ENCODE data around the gene CTNNA1. TPM values are rescaled to one million over a fixed set of nuclear protein-coding genes. Genes with fewer than 3 reads are reported as not detected.

The CTNNA1 gene
- polyA plus RNA-seq, 1 donor (not counting 4 experiments of a cell fraction or from before 2014, with no cell fraction given): 119 TPM

DNA sequence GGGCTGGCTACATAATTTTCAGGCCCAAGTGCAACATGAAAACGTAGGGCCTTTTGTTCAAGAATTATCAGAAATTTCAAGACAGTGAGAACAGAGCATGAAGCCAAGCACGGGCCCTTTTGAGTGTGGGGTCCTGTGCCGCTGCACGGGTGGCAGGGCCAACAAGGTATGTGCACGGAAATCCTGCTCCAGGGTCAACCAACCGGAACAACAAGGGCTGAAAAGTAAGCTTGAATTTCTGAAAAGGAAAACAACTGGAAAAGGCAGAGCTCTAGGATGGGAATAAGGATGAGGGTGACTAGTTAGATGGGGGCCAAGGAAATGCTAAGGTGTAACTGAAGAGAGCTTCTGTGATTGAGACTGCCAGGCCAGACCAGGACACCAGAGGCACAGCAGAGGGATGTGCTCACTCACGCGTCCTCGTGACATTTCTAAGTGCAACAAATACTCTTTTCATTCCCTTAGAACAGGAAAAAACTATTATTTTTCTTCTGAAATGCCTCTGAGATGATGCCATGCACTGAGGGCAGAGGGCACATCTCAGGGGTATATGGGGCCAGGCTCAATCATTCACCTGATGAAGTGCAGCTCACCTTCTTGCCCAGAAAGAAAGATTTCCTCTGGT lies 202.6 kb downstream of the CTNNA1 start:
- Histone ChIP-seq H3K4me2 (ENCODE audit: control insufficient read depth, extremely low read depth, insufficient read depth, low read depth, low read length) (no peak overlapping the region), H4K20me1 (ENCODE audit: control insufficient read depth, extremely low read depth, insufficient read depth, low read length) (peaks cover 4% of the 10 kb centered on the region), H3K36me3 (ENCODE audit: control insufficient read depth in 2 of 2, extremely low read depth in 1 of 2, insufficient read depth in 2 of 2, low read length in 2 of 2) (peaks cover 0 to 4% of the 10 kb centered on the region in 2 experiments), H3K79me2 (ENCODE audit: control insufficient read depth, insufficient read depth, low read length) (no peaks in the 10 kb centered on the region), H3K9me3 (ENCODE audit: control insufficient read depth, low read depth, low read length) (no peaks in the 10 kb centered on the region), H3K4me1 (ENCODE audit: control insufficient read depth, extremely low read depth, insufficient read depth, low read length) (peaks cover 10% of the 10 kb centered on the region), H3K27me3 (ENCODE audit: control insufficient read depth, extremely low read depth, insufficient read depth, low read length) (no peaks in the 10 kb centered on the region), H3K4me3 (ENCODE audit: control insufficient read depth in 2 of 3, extremely low read depth in 1 of 3, insufficient read depth in 2 of 3, low read depth in 1 of 3, low read length in 3 of 3) (no peak overlapping the region), H2AFZ (ENCODE audit: control insufficient read depth, low read length) (no peak overlapping the region), H3K9me1 (ENCODE audit: control insufficient read depth, extremely low read depth, insufficient read depth, low read length) (no peaks in the 10 kb centered on the region), H3K27ac (ENCODE audit: control insufficient read depth, insufficient read depth, low read length) (no peak overlapping the region), H3K9ac (ENCODE audit: control insufficient read depth, extremely low read depth, insufficient read depth, low read length) (no peak overlapping the region)
- no peak for DNase-seq (ENCODE audit: low read depth, low spot score)
- FAIRE-seq: no peak
- dilution Hi-C loops (cut with MboI; ENCODE audit: extremely low pct_ligation_motif_present, low sequenced_read_pairs): no loop called here
- TF ChIP-seq EZH2 (IDR thresholded peaks at IDR 0.05; ENCODE audit: low read length): no peak
- TF ChIP-seq, protein P1, sequence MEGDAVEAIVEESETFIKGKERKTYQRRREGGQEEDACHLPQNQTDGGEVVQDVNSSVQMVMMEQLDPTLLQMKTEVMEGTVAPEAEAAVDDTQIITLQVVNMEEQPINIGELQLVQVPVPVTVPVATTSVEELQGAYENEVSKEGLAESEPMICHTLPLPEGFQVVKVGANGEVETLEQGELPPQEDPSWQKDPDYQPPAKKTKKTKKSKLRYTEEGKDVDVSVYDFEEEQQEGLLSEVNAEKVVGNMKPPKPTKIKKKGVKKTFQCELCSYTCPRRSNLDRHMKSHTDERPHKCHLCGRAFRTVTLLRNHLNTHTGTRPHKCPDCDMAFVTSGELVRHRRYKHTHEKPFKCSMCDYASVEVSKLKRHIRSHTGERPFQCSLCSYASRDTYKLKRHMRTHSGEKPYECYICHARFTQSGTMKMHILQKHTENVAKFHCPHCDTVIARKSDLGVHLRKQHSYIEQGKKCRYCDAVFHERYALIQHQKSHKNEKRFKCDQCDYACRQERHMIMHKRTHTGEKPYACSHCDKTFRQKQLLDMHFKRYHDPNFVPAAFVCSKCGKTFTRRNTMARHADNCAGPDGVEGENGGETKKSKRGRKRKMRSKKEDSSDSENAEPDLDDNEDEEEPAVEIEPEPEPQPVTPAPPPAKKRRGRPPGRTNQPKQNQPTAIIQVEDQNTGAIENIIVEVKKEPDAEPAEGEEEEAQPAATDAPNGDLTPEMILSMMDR (optimal IDR thresholded peaks at IDR 0.05 in 1 of 3, IDR thresholded peaks at IDR 0.05 in 1 of 3, conservative IDR thresholded peaks at IDR 0.05 in 1 of 3; ENCODE audit: extremely low read depth in 1 of 3, insufficient read depth in 2 of 3, low read length in 3 of 3): no peak

DNA sequence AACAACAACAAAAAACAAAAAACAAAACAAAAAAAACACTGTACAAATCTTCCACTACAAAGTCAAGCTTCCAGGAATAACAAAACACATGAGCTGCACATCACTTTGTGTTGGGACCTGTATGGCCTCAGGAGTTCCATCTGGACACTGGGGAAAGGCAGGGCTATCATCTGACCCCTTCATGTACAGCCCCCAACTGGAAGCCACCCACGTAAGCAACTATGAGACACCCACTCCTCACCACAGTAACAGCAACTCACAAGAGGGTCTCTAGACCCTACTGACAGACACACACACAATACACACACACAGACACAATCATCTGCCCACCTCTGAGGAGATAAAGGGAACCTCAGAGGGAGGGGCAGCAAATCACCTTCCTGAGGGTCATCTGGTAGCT lies 203.6 kb downstream of the CTNNA1 start:
- H3K27ac ChIP-seq (ENCODE audit: control insufficient read depth, insufficient read depth, low read length): no peak overlapping the region
- no peak for DNase-seq (ENCODE audit: low read depth, low spot score)
- no peaks in the 10 kb centered on the region for H3K79me2 ChIP-seq (ENCODE audit: control insufficient read depth, insufficient read depth, low read length)
- dilution Hi-C loops (cut with MboI; ENCODE audit: extremely low pct_ligation_motif_present, low sequenced_read_pairs): no loop called here
- H4K20me1 ChIP-seq (ENCODE audit: control insufficient read depth, extremely low read depth, insufficient read depth, low read length): peaks cover 4% of the 10 kb centered on the region
- peaks cover 10% of the 10 kb centered on the region for H3K4me1 ChIP-seq (ENCODE audit: control insufficient read depth, extremely low read depth, insufficient read depth, low read length)
- TF ChIP-seq, protein P1 (optimal IDR thresholded peaks at IDR 0.05 in 1 of 3, IDR thresholded peaks at IDR 0.05 in 1 of 3, conservative IDR thresholded peaks at IDR 0.05 in 1 of 3; ENCODE audit: extremely low read depth in 1 of 3, insufficient read depth in 2 of 3, low read length in 3 of 3): no peak
- no peak for TF ChIP-seq EZH2 (IDR thresholded peaks at IDR 0.05; ENCODE audit: low read length)
- no peaks in the 10 kb centered on the region for H3K9me1 ChIP-seq (ENCODE audit: control insufficient read depth, extremely low read depth, insufficient read depth, low read length)
- H3K36me3 ChIP-seq (ENCODE audit: control insufficient read depth in 2 of 2, extremely low read depth in 1 of 2, insufficient read depth in 2 of 2, low read length in 2 of 2): peaks cover 0 to 4% of the 10 kb centered on the region in 2 experiments
- H3K9me3 ChIP-seq (ENCODE audit: control insufficient read depth, low read depth, low read length): no peaks in the 10 kb centered on the region
- FAIRE-seq: no peak
- H3K9ac ChIP-seq (ENCODE audit: control insufficient read depth, extremely low read depth, insufficient read depth, low read length): no peak overlapping the region
- no peak overlapping the region for H3K4me2 ChIP-seq (ENCODE audit: control insufficient read depth, extremely low read depth, insufficient read depth, low read depth, low read length)
- no peak overlapping the region for H3K4me3 ChIP-seq (ENCODE audit: control insufficient read depth in 2 of 3, extremely low read depth in 1 of 3, insufficient read depth in 2 of 3, low read depth in 1 of 3, low read length in 3 of 3)
- H3K27me3 ChIP-seq (ENCODE audit: control insufficient read depth, extremely low read depth, insufficient read depth, low read length): no peaks in the 10 kb centered on the region
- no peak overlapping the region for H2AFZ ChIP-seq (ENCODE audit: control insufficient read depth, low read length)

All from keratinocyte (primary cell).